GM06990 (cell line): ENCODE results near the gene TLX2.

ENCODE experiments used
- DNase-seq: peaks from one replicate; pipeline ENCODE4 v3.0.0-alpha.2; 2011; ENCODE audit not compliant: insufficient read length; ENCODE audit errors: extremely low read depth
- H3K27me3 ChIP-seq: replicated peaks from 2 replicates; pipeline ENCODE4 v1.6.0; 2011; ENCODE audit warnings: low read length; ENCODE audit not compliant: control insufficient read depth, insufficient read depth
- H3K36me3 ChIP-seq: 2 replicates; pipeline ENCODE4 v1.5.1; 2011; ENCODE audit warnings: low read length; ENCODE audit not compliant: control insufficient read depth, insufficient read depth
- H3K4me3 ChIP-seq: replicated peaks from 2 replicates; pipeline ENCODE4 v1.5.1; 2011; ENCODE audit warnings: low read depth, mild to moderate bottlenecking, control low read depth, low read length
- TF ChIP-seq, protein P1 (sequence below): IDR thresholded peaks from 2 replicates; pipeline ENCODE4 v1.5.1; 2011; ENCODE audit warnings: low read length, control low read depth, mild to moderate bottlenecking, inconsistent platforms; ENCODE audit not compliant: insufficient read depth, poor library complexity, severe bottlenecking

Gene TLX2

DNA sequence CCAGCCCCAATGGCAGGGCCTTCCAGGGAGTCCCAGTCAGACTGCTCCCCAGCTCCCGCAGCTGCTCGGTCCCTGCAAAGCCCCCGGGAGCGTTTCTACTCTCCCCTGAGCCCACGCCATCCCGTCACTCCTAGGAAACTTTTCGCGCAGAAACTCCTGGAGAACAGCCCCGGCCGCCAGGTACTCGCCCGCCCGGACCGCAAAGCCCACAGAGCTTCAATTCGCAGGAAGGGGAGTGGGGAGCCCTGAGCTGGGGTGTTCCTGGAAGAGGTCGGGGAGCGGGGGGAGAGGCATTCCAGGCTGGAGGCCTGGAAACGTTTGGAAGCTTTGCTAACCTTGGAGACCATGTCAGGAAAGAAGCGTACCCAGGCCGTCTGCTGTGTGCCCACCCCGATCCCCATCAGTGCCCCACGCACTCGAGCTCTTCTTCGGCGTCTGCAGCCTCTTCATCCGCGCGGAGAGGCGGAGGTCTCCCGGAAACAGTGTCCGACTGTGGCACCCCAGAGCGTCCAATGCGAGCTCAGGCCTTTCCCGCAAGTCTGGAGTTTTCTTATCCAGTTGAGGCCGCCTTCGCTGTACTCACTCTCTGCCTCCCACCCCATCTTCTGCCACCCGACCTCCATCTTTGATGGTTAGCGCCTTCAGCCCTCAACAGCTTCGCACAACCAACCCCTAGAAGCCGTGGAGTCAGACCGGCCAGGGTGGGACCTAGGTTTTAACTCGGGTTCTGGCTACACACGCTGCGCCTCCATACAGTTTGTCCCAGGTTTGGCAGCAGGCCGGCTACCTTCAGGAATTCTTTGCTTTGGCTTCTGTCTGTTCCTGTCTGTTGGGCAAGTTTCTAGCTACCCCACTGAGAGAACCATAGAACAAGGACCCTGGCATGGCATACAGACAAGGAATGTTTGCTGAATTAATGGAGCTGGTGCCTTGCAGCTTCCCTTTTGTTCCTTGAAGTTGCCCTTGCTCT lies 10.5 kb upstream of the TLX2 start:
- H3K27me3 ChIP-seq: no peaks in the 10 kb centered on the region; the same call in none of the 2 replicates
- peak overlapping the region; percentile 71 for H3K4me3 ChIP-seq
- DNase-seq: no peak
- TF ChIP-seq, protein P1, sequence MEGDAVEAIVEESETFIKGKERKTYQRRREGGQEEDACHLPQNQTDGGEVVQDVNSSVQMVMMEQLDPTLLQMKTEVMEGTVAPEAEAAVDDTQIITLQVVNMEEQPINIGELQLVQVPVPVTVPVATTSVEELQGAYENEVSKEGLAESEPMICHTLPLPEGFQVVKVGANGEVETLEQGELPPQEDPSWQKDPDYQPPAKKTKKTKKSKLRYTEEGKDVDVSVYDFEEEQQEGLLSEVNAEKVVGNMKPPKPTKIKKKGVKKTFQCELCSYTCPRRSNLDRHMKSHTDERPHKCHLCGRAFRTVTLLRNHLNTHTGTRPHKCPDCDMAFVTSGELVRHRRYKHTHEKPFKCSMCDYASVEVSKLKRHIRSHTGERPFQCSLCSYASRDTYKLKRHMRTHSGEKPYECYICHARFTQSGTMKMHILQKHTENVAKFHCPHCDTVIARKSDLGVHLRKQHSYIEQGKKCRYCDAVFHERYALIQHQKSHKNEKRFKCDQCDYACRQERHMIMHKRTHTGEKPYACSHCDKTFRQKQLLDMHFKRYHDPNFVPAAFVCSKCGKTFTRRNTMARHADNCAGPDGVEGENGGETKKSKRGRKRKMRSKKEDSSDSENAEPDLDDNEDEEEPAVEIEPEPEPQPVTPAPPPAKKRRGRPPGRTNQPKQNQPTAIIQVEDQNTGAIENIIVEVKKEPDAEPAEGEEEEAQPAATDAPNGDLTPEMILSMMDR: no peak
- peaks cover 4% of the 10 kb centered on the region for H3K36me3 ChIP-seq

GRCh38 chr2:74504591-74504990 lies 9.7 kb upstream of the TLX2 start:
- TF ChIP-seq, protein P1: no peak
- Histone ChIP-seq H3K4me3 (no peak overlapping the region), H3K27me3 (no peaks in the 10 kb centered on the region), H3K36me3 (peaks cover 4% of the 10 kb centered on the region)
- no peak for DNase-seq

DNA sequence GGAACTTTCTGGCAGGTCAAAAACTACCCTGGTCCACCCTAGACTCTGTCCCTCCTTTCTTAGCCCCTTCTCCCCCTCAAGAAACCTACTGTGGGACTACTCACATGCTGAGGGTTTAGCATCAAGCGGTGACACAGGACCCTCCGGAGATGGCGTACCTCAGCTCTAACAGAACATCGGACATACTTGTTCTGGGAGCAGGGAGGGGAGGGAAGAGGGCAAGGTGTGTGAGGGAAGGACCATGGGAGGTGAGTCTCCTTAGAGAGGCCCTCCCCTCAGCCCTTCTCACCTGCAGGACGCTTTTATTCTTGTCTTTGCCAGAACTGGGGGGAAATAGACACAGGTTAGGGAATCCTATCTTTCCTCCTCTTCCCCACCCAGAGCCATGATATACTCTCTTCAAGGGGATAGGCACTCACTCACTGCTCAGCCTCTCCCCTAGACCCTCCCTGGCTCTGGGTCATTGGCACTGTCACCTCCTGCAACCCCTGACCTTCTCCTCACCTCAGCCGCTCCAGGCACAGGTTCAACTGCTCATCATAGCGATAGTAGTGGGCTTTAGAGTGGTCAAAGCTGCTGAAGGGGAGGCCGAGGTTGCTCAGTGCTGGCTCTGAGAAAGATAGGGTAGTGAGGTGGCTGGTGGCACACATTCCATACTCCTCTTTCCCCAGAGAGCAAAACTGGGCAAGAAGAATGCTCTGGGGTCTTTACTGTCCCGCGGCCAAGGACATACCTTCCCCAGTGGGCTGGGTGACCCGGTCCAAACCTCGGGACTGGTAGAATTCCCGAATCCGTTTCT lies 8.6 kb upstream of the TLX2 start:
- DNase-seq: no peak
- Histone ChIP-seq H3K36me3 (peaks cover 4% of the 10 kb centered on the region), H3K4me3 (no peak overlapping the region), H3K27me3 (no peaks in the 10 kb centered on the region)
- TF ChIP-seq, protein P1: no peak

DNA sequence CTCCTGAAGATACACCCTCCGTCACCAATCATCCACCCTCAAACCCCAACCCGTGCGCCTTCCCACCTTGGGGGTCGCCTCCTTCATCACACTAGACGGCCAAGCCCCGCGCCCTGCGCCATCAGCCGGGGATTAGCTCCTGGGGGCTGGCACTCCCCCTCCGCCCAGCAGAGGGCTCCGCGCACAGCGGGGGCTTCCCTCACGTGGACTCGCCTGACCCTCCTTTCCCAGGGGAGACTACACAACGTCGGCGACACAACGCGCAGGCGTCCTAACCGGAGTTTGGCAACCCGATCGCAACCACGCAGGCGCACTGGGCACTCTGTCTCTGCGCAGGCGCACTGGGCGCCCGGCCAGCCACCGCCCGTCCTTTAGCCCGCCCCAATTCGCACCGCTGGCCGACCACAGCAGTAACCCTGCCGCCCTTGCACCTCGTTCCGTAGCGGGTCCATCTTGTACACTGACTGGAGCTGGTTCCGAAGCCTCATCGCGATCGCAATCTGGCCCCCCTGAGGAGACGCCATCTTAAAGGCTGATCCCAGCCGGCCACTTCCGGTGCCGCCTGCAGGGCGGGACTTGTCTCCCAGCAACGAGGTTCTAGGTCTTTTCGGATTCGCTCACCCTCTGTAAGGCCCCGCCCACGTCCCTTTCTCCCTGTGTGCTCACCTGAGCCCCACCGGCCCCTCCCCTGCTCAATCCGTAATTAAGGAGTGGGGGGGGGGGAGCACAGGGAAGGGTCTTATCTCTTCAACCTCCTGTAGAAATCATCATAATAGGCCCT lies 6.9 kb upstream of the TLX2 start, which contains the start of gene PCGF1:
Gene PCGF1, minus strand, starts transcription at position 551 of the 781 bp plus-strand sequence. Its CDS starts 27 bp downstream, at position 524.
- TF ChIP-seq, protein P1: peak; percentile 83
- Histone ChIP-seq H3K4me3 (peak within 1 kb of the TSS; percentile 93), H3K36me3 (peaks cover 4% of the 10 kb centered on the region), H3K27me3 (no peaks in the 10 kb centered on the region)
- DNase-seq: peak; percentile 99

GRCh38 chr2:74507926-74508520 lies 6.2 kb upstream of the TLX2 start:
- TF ChIP-seq, protein P1: no peak
- no peaks in the 10 kb centered on the region; the same call in 1 of the 2 replicates for H3K27me3 ChIP-seq
- H3K36me3 ChIP-seq: peaks cover 4% of the 10 kb centered on the region
- H3K4me3 ChIP-seq: peak overlapping the region; percentile 93
- no peak for DNase-seq
